PC-9 (cell line): ENCODE results near the gene ATP2B2. TPM values are rescaled to one million over a fixed set of nuclear protein-coding genes. Genes with fewer than 3 reads are reported as not detected.

Source experiments
- BruUV-seq: library from RNA; stranded (reverse); fragments of 400-500 nt; replicated peaks from 2 replicates; lab custom pipeline; 2021; lab: Mats Ljungman, UMichigan
- CTCF ChIA-PET: fragments of 300-600 bp; sonication (Branson Sonifier 250); formaldehyde crosslinking; loops from one replicate; lab custom pipeline; 2022; ENCODE audit warnings: antibody characterized with exemption; lab: Charles Lee
- POLR2A ChIA-PET: fragments of 300-600 bp; sonication (Branson Sonifier 250); formaldehyde crosslinking; loops from one replicate; lab custom pipeline; 2022; ENCODE audit warnings: antibody characterized with exemption; ENCODE audit not compliant: unreplicated experiment; lab: Charles Lee
- DNase-seq, 2 experiments: peaks; one replicate each; pipeline versions ENCODE4 v3.0.0 to v3.0.0-alpha.2; 2015 to 2022; ENCODE audit warnings: mixed read lengths in 1 of 2
- H2AFZ ChIP-seq: fragments of 200-600 bp; sonication (generic); 2 replicates; pipeline ENCODE4 v1.8.1; 2017; ENCODE audit warnings: antibody characterized with exemption
- H3F3A ChIP-seq: fragments of 200-600 bp; sonication (generic); 2 replicates; pipeline ENCODE4 v1.8.1; 2017; ENCODE audit warnings: antibody characterized with exemption, mild to moderate bottlenecking, low read depth; ENCODE audit not compliant: insufficient read depth
- H3K27ac ChIP-seq: fragments of 200-600 bp; sonication (generic); 2 replicates; pipeline ENCODE4 v1.6.1; 2016; ENCODE audit warnings: mixed run types
- H3K27me3 ChIP-seq: fragments of 200-600 bp; sonication (generic); 2 replicates; pipeline ENCODE4 v1.6.1; 2016; ENCODE audit warnings: low read depth, mixed run types; ENCODE audit not compliant: insufficient read depth
- H3K36me3 ChIP-seq: fragments of 200-600 bp; sonication (generic); 2 replicates; pipeline ENCODE4 v1.6.1; 2016; ENCODE audit warnings: low read depth, mixed run types
- H3K4me1 ChIP-seq: fragments of 200-600 bp; sonication (generic); replicated peaks from 2 replicates; pipeline ENCODE4 v1.6.1; 2016; ENCODE audit warnings: mixed run types; ENCODE audit not compliant: insufficient read depth
- H3K4me2 ChIP-seq: fragments of 200-600 bp; sonication (generic); 2 replicates; pipeline ENCODE4 v1.6.1; 2017; ENCODE audit warnings: mixed run types
- H3K4me3 ChIP-seq: fragments of 200-600 bp; sonication (generic); 2 replicates; pipeline ENCODE4 v1.6.1; 2016; ENCODE audit warnings: mixed run types
- H3K79me2 ChIP-seq: fragments of 200-600 bp; sonication (generic); 2 replicates; pipeline ENCODE4 v1.6.1; 2017; ENCODE audit warnings: low read depth, mixed run types
- H3K9me2 ChIP-seq: fragments of 200-600 bp; sonication (generic); 2 replicates; pipeline ENCODE4 v1.8.1; 2017; ENCODE audit warnings: mild to moderate bottlenecking; ENCODE audit not compliant: insufficient read depth
- H3K9me3 ChIP-seq: fragments of 200-600 bp; sonication (generic); 2 replicates; pipeline ENCODE4 v1.8.1; 2016; ENCODE audit warnings: low read depth; ENCODE audit not compliant: insufficient read depth
- H4K20me1 ChIP-seq: fragments of 200-600 bp; sonication (generic); 2 replicates; pipeline ENCODE4 v1.8.1; 2017; ENCODE audit not compliant: insufficient read depth
- EZH2 ChIP-seq: fragments of 200-600 bp; sonication (generic); IDR thresholded peaks from 2 replicates; pipeline ENCODE4 v1.8.0; 2017; ENCODE audit warnings: antibody characterized with exemption, low read depth
- intact Hi-C: fragments of 100-400 bp; cut with micrococcal nuclease; formaldehyde crosslinking; loops from one replicate; pipeline ENCODE4 v1.10.0; 2022; ENCODE audit not compliant: unreplicated experiment
- total RNA-seq: library from RNA; stranded (reverse); gene quantifications from 2 replicates; pipeline ENCODE4 v1.2.3, GENCODE V29; 2021
- TF ChIP-seq, protein P1 (sequence below): fragments of 200-600 bp; sonication (generic); conservative IDR thresholded peaks from 2 replicates; pipeline ENCODE4 v1.6.1; 2017; ENCODE audit warnings: mixed run types, antibody characterized with exemption, mild to moderate bottlenecking, moderate library complexity

Gene ATP2B2
- total RNA-seq, 1 experiment from 2014 or later: not detected

- Histone ChIP-seq H3K27ac (no peak overlapping the region), H3K9me3 (no peaks in the 10 kb centered on the region), H3K4me3 (no peak overlapping the region), H4K20me1 (no peaks in the 10 kb centered on the region), H3K79me2 (no peaks in the 10 kb centered on the region), H2AFZ (no peak overlapping the region), H3K4me2 (no peak overlapping the region), H3K4me1 (no peaks in the 10 kb centered on the region), H3K9me2 (no peaks in the 10 kb centered on the region), H3K36me3 (no peaks in the 10 kb centered on the region), H3F3A (no peaks in the 10 kb centered on the region), H3K27me3 (peaks cover 79% of the 10 kb centered on the region)
- POLR2A ChIA-PET: no interaction called here
- CTCF ChIA-PET: no interaction called here
- no TSS peak for BruUV-seq
- intact Hi-C loops: no loop called here
- no peak for TF ChIP-seq EZH2
- TF ChIP-seq, protein P1, sequence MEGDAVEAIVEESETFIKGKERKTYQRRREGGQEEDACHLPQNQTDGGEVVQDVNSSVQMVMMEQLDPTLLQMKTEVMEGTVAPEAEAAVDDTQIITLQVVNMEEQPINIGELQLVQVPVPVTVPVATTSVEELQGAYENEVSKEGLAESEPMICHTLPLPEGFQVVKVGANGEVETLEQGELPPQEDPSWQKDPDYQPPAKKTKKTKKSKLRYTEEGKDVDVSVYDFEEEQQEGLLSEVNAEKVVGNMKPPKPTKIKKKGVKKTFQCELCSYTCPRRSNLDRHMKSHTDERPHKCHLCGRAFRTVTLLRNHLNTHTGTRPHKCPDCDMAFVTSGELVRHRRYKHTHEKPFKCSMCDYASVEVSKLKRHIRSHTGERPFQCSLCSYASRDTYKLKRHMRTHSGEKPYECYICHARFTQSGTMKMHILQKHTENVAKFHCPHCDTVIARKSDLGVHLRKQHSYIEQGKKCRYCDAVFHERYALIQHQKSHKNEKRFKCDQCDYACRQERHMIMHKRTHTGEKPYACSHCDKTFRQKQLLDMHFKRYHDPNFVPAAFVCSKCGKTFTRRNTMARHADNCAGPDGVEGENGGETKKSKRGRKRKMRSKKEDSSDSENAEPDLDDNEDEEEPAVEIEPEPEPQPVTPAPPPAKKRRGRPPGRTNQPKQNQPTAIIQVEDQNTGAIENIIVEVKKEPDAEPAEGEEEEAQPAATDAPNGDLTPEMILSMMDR: no peak
- no peak for DNase-seq
Observed at GRCh38 chr3:10377148-10377725, 128.1 kb downstream of the ATP2B2 start.

DNA sequence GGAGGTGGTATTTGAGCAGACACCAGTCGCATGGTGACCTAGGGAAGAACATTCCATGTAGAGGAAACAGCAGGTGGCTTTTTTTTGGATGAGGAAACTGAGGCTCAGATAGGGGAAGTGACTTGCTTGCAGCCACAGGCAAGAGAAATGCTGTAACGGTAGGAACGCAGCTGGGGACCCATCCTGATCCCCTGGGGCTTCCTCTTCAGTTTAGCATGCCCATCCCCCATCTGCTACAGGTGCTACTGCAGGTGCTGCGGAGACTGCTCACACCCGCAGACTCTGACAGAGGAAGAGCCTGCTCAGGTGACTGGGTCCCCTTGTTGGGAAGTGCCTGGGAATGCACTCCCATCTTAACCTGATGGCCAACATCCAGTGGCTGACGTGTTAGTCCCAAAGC is 129.0 kb downstream of the ATP2B2 start:
- Histone ChIP-seq H3K9me3 (no peaks in the 10 kb centered on the region), H3K9me2 (no peaks in the 10 kb centered on the region), H3K4me1 (no peaks in the 10 kb centered on the region), H2AFZ (no peak overlapping the region), H3K4me3 (no peak overlapping the region), H3F3A (no peaks in the 10 kb centered on the region), H3K27me3 (peaks cover 73% of the 10 kb centered on the region), H3K36me3 (no peaks in the 10 kb centered on the region), H3K4me2 (no peak overlapping the region), H3K27ac (no peak overlapping the region), H3K79me2 (no peaks in the 10 kb centered on the region), H4K20me1 (no peaks in the 10 kb centered on the region)
- ChIA-PET CTCF (no interaction called here), POLR2A (no interaction called here)
- BruUV-seq: no TSS peak
- no peak for DNase-seq
- intact Hi-C loops: no loop called here
- TF ChIP-seq, protein P1: no peak
- no peak for TF ChIP-seq EZH2

GRCh38 chr3:10375296-10376053 is 129.9 kb downstream of the ATP2B2 start:
- Histone ChIP-seq H2AFZ (no peak overlapping the region; the same call in 1 of the 2 replicates), H3F3A (no peaks in the 10 kb centered on the region), H3K9me2 (no peaks in the 10 kb centered on the region), H3K4me1 (no peaks in the 10 kb centered on the region), H3K36me3 (no peaks in the 10 kb centered on the region), H3K9me3 (no peaks in the 10 kb centered on the region), H4K20me1 (no peaks in the 10 kb centered on the region), H3K27me3 (peaks cover 73% of the 10 kb centered on the region), H3K27ac (no peak overlapping the region), H3K4me3 (no peak overlapping the region), H3K79me2 (no peaks in the 10 kb centered on the region), H3K4me2 (no peak overlapping the region)
- ChIA-PET CTCF (no interaction called here), POLR2A (no interaction called here)
- no peak for DNase-seq
- intact Hi-C loops: no loop called here
- TF ChIP-seq, protein P1: no peak
- TF ChIP-seq EZH2: no peak
- BruUV-seq: no TSS peak
